Parathyroid adenoma (tissue), 2 donors: Measurements from ENCODE around the gene MAGI1.

ENCODE experiments used
- H2AFZ ChIP-seq: fragments of 300-600 bp; sonication (generic); one replicate; pipeline ENCODE4 v1.7.0; 2017; ENCODE audit warnings: antibody characterized with exemption, mild to moderate bottlenecking
- H3K27ac ChIP-seq: fragments of 300-600 bp; sonication (generic); one replicate; pipeline ENCODE4 v1.7.0; 2017
- H3K27me3 ChIP-seq: fragments of 300-600 bp; sonication (generic); one replicate; pipeline ENCODE4 v1.7.0; 2017; ENCODE audit warnings: low read length; ENCODE audit not compliant: control insufficient read depth, insufficient read depth
- H3K36me3 ChIP-seq: fragments of 300-600 bp; sonication (generic); one replicate; pipeline ENCODE4 v1.7.0; 2017; ENCODE audit warnings: low read length; ENCODE audit not compliant: control insufficient read depth, insufficient read depth
- H3K4me1 ChIP-seq: fragments of 300-600 bp; sonication (generic); one replicate; pipeline ENCODE4 v1.7.0; 2017; ENCODE audit warnings: control low read depth
- H3K4me2 ChIP-seq: fragments of 300-600 bp; sonication (generic); one replicate; pipeline ENCODE4 v1.7.0; 2017; ENCODE audit warnings: low read length
- H3K4me3 ChIP-seq: fragments of 300-600 bp; sonication (generic); one replicate; pipeline ENCODE4 v1.7.0; 2017; ENCODE audit warnings: low read depth, low read length
- H3K79me2 ChIP-seq: fragments of 300-600 bp; sonication (generic); one replicate; pipeline ENCODE4 v1.7.0; 2017; ENCODE audit warnings: control low read depth
- H3K9ac ChIP-seq: fragments of 300-600 bp; sonication (generic); one replicate; pipeline ENCODE4 v1.7.0; 2017; ENCODE audit warnings: mild to moderate bottlenecking
- H3K9me3 ChIP-seq: fragments of 300-600 bp; sonication (generic); one replicate; pipeline ENCODE4 v1.7.0; 2017; ENCODE audit warnings: low read length; ENCODE audit not compliant: control insufficient read depth
- TF ChIP-seq, protein P1 (sequence below): fragments of 300-600 bp; sonication (generic); IDR thresholded peaks from one replicate; pipeline ENCODE4 v1.7.0; 2017; ENCODE audit warnings: antibody characterized with exemption, mild to moderate bottlenecking
- donor health status: primary hyperparathyroidism.

Gene MAGI1

GRCh38 chr3:65595222-65596028 lies 443.3 kb downstream of the MAGI1 start:
- no peak overlapping the region for H3K4me3 ChIP-seq
- peaks cover 6% of the 10 kb centered on the region for H3K79me2 ChIP-seq
- TF ChIP-seq, protein P1, sequence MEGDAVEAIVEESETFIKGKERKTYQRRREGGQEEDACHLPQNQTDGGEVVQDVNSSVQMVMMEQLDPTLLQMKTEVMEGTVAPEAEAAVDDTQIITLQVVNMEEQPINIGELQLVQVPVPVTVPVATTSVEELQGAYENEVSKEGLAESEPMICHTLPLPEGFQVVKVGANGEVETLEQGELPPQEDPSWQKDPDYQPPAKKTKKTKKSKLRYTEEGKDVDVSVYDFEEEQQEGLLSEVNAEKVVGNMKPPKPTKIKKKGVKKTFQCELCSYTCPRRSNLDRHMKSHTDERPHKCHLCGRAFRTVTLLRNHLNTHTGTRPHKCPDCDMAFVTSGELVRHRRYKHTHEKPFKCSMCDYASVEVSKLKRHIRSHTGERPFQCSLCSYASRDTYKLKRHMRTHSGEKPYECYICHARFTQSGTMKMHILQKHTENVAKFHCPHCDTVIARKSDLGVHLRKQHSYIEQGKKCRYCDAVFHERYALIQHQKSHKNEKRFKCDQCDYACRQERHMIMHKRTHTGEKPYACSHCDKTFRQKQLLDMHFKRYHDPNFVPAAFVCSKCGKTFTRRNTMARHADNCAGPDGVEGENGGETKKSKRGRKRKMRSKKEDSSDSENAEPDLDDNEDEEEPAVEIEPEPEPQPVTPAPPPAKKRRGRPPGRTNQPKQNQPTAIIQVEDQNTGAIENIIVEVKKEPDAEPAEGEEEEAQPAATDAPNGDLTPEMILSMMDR: no peak
- H3K4me1 ChIP-seq: peaks cover 3% of the 10 kb centered on the region
- no peak overlapping the region for H2AFZ ChIP-seq
- no peak overlapping the region for H3K9ac ChIP-seq
- no peaks in the 10 kb centered on the region for H3K9me3 ChIP-seq
- no peaks in the 10 kb centered on the region for H3K27me3 ChIP-seq
- H3K36me3 ChIP-seq: no peaks in the 10 kb centered on the region
- H3K27ac ChIP-seq: no peak overlapping the region
- no peak overlapping the region for H3K4me2 ChIP-seq

DNA sequence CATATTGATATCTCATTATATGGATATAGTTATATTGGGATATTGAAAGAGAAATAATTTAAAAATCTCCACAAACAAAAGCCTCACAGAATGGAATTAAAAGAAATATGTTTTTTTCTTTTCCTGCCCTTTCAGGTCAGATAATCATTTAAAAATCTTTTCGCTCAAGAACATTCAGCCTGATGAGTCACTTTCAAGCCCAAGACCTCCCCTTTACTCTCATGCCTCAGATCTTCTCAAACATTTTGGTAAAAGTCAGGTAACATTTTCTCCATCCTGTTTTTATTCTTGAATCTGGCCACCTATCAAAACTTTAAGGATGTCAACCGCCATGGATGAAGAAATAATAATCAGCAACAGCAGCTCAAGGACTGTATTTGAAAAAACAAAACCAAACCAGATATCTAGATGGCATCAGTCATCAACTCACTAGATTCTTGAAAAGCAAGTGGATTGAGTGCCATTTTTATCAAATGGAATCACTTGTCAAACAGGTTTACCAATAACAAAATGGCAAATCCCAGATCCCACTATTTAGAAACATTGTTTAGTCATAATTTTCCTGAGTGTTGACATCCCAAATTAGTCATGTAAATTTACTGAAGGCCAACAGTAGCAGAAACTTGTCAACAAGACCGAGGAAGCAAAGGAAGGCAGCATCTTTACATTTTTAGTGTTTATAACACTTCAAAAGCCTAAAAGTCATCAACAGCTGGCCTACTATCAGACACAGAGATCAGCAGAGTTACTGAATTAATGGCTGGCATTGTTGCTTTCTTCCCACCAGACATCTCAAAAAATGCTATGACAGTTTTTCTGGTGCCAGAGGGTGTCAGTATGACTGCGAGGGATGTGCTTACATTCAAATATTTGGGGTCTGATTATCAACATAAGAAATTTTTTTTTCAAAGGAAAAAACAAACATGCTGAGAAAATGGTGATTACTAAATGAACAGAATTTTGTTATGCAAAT lies 444.7 kb downstream of the MAGI1 start:
- Histone ChIP-seq H3K27ac (no peak overlapping the region), H3K4me3 (no peak overlapping the region), H3K79me2 (peaks cover 6% of the 10 kb centered on the region), H3K4me1 (peaks cover 3% of the 10 kb centered on the region), H3K9ac (no peak overlapping the region), H2AFZ (no peak overlapping the region), H3K36me3 (no peaks in the 10 kb centered on the region), H3K4me2 (no peak overlapping the region), H3K9me3 (no peaks in the 10 kb centered on the region), H3K27me3 (no peaks in the 10 kb centered on the region)
- TF ChIP-seq, protein P1: no peak

DNA sequence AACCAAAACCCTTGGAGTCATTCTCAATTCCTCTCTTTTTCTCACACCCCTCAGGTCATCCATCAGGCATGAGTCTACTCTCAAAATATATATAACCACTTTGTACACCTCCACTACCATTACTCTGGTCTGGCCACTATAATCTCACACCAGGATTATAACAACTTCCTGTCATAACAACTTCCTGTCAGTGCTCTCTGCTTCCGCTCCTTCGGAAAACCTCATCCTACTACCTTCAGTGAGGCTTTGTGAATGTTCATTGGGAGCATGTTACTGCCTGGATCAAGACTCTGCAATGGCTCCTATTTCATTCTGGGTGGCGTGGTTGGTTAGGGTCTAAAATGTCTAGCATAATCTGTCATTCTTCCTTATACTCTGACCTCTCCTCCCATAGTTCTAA lies 447.4 kb downstream of the MAGI1 start:
- TF ChIP-seq, protein P1: no peak
- no peak overlapping the region for H3K27ac ChIP-seq

DNA sequence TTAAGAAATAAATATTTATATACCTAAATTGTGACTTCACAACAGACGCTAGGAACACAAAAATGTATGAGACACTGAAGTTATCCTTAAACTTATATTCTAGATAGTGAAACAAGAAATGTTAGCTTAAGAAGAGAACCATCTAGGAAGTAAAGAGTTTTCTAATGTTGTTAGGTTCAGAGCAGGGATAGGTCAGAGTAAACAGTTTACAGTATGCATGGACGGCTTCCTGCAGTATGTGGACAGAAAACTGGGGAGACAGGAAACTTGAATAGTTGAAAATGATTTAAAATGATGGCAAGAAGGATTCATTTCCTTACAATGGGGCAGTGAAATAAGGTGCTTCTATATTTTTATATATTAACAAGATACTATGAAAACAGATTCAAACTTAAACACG lies 449.8 kb downstream of the MAGI1 start:
- H2AFZ ChIP-seq: no peak overlapping the region
- H3K4me2 ChIP-seq: no peak overlapping the region
- H3K79me2 ChIP-seq: peaks cover 4% of the 10 kb centered on the region
- no peak overlapping the region for H3K4me3 ChIP-seq
- H3K27ac ChIP-seq: no peak overlapping the region
- H3K9me3 ChIP-seq: no peaks in the 10 kb centered on the region
- H3K9ac ChIP-seq: no peak overlapping the region
- H3K36me3 ChIP-seq: no peaks in the 10 kb centered on the region
- H3K27me3 ChIP-seq: no peaks in the 10 kb centered on the region
- TF ChIP-seq, protein P1: no peak
- peaks cover 2% of the 10 kb centered on the region for H3K4me1 ChIP-seq

More for the DNA sequence above, 447.4 kb downstream of the MAGI1 start:
- Histone ChIP-seq H3K36me3 (no peaks in the 10 kb centered on the region), H2AFZ (no peak overlapping the region), H3K27me3 (no peaks in the 10 kb centered on the region), H3K9ac (no peak overlapping the region), H3K4me2 (no peak overlapping the region), H3K9me3 (no peaks in the 10 kb centered on the region), H3K4me1 (peaks cover 3% of the 10 kb centered on the region), H3K4me3 (no peak overlapping the region), H3K79me2 (peaks cover 6% of the 10 kb centered on the region)
